Measurements from ENCODE around the gene MPC1.

DNA sequence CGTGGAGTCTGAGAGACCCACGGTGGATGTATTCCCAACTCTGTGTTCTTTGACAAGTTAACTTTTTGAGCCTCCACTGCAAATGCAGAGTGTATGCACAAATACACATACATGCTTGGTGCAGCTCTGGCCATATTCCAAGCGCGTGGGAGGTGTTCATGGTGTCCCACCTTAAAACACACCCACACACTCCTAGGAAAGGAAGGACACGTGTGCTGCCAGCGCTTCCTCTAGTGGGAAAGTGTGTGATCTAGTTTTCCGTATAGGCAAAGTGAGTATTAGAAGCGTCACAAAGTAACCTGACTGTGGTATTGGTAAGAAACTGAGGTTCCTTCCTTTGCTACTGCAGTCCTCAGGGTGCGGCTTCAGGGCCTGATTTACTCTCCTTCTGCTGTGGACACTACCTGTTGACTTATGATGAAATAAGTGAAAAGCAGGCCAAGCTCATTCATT is 36.0 kb upstream of the MPC1 start:
- TF ChIP-seq, protein P1, sequence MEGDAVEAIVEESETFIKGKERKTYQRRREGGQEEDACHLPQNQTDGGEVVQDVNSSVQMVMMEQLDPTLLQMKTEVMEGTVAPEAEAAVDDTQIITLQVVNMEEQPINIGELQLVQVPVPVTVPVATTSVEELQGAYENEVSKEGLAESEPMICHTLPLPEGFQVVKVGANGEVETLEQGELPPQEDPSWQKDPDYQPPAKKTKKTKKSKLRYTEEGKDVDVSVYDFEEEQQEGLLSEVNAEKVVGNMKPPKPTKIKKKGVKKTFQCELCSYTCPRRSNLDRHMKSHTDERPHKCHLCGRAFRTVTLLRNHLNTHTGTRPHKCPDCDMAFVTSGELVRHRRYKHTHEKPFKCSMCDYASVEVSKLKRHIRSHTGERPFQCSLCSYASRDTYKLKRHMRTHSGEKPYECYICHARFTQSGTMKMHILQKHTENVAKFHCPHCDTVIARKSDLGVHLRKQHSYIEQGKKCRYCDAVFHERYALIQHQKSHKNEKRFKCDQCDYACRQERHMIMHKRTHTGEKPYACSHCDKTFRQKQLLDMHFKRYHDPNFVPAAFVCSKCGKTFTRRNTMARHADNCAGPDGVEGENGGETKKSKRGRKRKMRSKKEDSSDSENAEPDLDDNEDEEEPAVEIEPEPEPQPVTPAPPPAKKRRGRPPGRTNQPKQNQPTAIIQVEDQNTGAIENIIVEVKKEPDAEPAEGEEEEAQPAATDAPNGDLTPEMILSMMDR (IDR thresholded peaks at IDR 0.05; ENCODE audit: poor library complexity, severe bottlenecking): no peak
- no peak for TF ChIP-seq POLR2AphosphoS5 (IDR thresholded peaks at IDR 0.05)
- no peak for TF ChIP-seq EZH2 (IDR thresholded peaks at IDR 0.05; ENCODE audit: borderline replicate concordance, insufficient read depth, low read length, poor library complexity, severe bottlenecking)
- TF ChIP-seq EP300 (conservative IDR thresholded peaks at IDR 0.05; ENCODE audit: poor library complexity, severe bottlenecking): no peak
- TF ChIP-seq, protein P2, sequence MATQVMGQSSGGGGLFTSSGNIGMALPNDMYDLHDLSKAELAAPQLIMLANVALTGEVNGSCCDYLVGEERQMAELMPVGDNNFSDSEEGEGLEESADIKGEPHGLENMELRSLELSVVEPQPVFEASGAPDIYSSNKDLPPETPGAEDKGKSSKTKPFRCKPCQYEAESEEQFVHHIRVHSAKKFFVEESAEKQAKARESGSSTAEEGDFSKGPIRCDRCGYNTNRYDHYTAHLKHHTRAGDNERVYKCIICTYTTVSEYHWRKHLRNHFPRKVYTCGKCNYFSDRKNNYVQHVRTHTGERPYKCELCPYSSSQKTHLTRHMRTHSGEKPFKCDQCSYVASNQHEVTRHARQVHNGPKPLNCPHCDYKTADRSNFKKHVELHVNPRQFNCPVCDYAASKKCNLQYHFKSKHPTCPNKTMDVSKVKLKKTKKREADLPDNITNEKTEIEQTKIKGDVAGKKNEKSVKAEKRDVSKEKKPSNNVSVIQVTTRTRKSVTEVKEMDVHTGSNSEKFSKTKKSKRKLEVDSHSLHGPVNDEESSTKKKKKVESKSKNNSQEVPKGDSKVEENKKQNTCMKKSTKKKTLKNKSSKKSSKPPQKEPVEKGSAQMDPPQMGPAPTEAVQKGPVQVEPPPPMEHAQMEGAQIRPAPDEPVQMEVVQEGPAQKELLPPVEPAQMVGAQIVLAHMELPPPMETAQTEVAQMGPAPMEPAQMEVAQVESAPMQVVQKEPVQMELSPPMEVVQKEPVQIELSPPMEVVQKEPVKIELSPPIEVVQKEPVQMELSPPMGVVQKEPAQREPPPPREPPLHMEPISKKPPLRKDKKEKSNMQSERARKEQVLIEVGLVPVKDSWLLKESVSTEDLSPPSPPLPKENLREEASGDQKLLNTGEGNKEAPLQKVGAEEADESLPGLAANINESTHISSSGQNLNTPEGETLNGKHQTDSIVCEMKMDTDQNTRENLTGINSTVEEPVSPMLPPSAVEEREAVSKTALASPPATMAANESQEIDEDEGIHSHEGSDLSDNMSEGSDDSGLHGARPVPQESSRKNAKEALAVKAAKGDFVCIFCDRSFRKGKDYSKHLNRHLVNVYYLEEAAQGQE (IDR thresholded peaks at IDR 0.05; ENCODE audit: borderline replicate concordance): no peak
- TF ChIP-seq TAF1 (IDR thresholded peaks at IDR 0.05; ENCODE audit: low read depth): no peak
- TF ChIP-seq RAD21 (conservative IDR thresholded peaks at IDR 0.05): no peak
- no peak for TF ChIP-seq MXI1 (conservative IDR thresholded peaks at IDR 0.05; ENCODE audit: poor library complexity, severe bottlenecking)
- no peak for TF ChIP-seq SMC3 (conservative IDR thresholded peaks at IDR 0.05; ENCODE audit: poor library complexity)
